ENCODE data around the gene USP5. TPM values are rescaled to one million over a fixed set of nuclear protein-coding genes. Genes with fewer than 3 reads are reported as not detected.
A peak's percentile ranks its signal among the peaks of the same experiment; 100 is the strongest.
"Not testable (repeated sequence)": the region's sequence is repeated elsewhere in the genome, so short reads cannot be mapped to it uniquely, and the experiment has no call there.

USP5 gene
- polyA plus RNA-seq, 3 donors: 60.3 to 70.2 (median 69.8) TPM

GRCh38 chr12:6863586-6864321 is 11.8 kb downstream of the USP5 start:
- DNase-seq: no peak

- not testable (repeated sequence) for DNase-seq
Measured at GRCh38 chr12:6865307-6865706, 13.4 kb downstream of the USP5 start.

DNA sequence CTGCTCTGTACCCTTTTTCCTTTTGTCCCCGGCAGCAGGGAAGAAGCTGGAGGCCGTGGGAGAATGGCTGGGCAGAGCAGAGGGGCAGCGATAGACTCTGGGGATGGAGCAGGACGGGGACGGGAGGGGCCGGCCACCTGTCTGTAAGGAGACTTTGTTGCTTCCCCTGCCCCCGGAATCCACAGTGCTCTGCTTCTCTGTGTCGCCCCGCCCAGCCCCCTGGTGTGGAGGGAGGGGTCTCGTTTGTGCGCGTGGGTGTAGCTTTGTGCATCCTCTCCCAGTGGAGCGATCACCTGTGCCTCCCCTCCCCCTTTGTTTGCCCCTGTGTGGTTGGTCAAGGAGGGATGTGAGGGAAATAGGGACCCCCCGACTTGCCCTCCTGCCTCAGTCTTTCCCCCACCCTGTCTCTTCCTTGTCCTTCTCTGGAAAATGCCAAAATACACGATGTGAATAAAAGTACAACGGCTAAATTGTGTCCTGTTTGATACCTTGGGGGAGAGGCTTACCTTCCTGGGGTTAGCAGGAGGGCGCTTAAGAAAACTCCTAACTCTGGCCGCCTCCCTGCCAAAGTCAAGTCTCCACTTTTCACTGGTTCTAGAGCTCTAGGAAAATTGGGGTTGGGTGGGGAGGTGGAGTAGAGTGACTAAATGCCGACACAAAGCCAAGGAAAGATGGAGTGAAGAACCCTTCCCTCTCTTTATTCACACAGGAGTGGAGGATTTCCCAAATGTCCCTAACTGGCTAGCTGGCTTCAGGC is 14.4 kb downstream of the USP5 start:
- DNase-seq: no peak

GRCh38 chr12:6866920-6867412 is 15.0 kb downstream of the USP5 start:
- no peak for DNase-seq

DNA sequence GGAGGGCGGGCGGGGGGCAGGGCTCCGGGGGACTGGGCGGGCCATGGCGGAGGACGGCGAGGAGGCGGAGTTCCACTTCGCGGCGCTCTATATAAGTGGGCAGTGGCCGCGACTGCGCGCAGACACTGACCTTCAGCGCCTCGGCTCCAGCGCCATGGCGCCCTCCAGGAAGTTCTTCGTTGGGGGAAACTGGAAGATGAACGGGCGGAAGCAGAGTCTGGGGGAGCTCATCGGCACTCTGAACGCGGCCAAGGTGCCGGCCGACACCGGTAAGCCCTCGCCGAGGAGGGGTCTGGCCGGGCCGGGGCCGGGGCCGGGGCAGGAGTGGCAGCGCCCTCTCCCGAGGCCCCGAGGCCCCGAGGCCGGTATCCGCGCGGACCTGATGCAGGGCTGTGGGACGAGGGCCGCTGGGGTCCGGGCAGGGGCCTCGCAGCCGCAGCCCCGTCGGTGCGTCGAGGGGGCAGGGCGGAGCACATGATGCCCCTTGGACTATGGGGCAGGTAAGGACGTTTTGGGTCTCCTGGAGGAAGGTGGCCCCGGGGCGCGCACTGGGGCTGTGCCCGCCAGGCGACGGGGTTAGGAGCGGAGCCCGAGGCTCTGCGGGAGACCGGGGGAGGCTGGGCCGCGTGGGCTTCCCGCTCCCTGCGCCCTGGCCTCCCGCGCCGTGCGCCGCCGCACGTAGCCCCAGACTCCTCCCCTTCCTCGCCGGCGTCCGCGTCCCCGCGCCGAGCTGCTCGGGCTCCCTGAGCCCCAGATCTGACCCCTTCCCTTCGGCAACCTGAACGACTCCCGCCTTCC is 15.7 kb downstream of the USP5 start, which contains the start of gene TPI1:
TPI1 (plus strand) TSS at position 119 of the 798 bp plus-strand sequence; CDS start at position 155, 36 bp downstream.
- no peak for DNase-seq

- no peak for DNase-seq
Measured at GRCh38 chr12:6868211-6869048, 16.5 kb downstream of the USP5 start.

- peak; percentile 85 for DNase-seq
Measured at GRCh38 chr12:6869049-6870021, 17.4 kb downstream of the USP5 start.

DNA sequence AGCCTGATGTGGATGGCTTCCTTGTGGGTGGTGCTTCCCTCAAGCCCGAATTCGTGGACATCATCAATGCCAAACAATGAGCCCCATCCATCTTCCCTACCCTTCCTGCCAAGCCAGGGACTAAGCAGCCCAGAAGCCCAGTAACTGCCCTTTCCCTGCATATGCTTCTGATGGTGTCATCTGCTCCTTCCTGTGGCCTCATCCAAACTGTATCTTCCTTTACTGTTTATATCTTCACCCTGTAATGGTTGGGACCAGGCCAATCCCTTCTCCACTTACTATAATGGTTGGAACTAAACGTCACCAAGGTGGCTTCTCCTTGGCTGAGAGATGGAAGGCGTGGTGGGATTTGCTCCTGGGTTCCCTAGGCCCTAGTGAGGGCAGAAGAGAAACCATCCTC is 18.4 kb downstream of the USP5 start:
- DNase-seq: not testable (repeated sequence)

DNA sequence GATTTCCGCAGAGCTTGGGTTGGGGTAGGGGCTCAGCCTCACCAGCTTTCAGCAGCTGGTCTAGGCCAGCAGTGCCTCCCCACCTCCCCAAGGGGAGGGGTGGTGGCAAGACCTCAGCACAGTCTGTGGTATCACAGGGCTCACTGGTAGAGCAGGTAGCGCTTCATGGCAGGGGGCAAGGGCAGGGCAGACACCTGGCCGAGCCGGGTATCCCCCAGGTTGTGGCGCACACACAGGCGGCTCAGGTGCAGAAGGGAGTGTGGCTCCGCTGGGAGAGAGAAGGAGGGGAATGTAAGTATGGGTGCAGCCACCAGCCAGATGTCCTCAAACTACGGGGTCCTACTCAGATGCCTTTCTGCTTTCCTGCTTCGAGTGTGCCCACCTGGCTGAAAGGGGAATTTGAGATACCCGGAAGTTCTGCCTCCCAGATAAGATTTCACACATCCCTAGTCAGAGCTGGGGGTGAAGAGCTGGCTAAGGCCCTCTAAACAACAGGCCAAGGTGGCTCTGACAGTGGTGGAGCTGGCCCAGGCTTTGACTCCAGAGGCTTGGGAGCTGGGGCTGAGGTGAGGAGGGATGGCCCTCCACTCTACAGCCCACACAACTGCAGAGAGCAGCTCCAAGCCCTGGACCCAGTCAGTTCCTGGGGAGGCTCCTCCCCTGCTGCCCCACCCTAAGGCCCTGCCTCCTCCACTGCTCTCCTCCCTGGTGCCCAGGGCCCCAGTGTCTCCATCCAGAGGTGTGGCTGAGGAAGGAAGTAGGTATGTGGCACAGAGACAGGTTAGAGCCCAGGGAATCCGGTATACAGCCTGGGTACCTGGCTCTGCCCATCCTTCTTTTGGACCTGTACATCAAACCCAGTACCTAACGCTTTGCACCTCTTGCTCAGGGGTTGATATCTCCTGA is 19.4 kb downstream of the USP5 start:
- no peak for DNase-seq

- DNase-seq: peak; percentile 83
Measured at GRCh38 chr12:6872073-6873048, 20.4 kb downstream of the USP5 start.

DNA sequence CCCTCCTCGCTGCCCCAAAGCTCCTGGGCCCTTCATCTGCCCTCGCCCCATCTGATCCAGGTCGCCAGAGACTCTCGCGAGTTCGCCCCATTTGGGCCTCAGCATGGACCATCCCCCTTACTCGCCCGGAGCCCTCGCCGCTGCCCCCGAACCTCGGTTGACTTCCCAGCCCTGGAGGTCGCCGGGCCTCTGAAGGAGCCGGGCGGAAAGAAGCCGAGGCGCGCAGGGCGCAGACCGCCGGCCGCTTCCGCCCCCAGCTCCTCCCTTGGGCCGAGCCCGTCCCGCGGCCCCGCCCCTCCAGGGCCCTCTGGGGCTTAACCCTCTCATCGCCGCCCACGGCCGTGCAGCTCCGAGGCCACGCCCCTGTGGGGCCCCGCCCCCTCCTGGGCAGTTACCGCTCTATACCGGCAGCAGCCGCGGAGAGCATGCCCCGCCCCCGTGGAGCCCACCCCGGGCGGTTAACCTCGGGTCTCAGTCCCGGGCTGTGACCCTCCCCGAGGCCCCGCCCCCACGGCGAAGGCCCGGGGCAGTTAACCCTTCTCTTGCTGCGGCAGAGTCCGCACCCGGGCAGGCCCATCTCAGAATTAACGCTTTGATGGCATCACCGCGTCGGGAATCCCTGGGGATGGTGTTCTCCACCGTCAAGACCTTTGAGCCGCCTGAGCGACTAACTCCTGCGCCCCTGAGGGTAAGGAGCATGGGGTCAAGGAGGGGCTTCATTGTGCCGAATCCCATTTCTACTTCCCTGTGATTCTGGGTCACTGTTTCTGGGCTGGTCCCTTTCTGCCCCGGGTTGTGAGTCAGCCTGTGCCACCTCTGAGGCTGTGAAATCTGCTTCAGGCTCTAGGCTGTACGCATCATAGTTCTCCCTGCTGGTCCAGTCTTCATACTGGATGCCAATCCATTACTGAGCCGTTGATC is 21.4 kb downstream of the USP5 start, which contains the start of gene SPSB2:
SPSB2 (minus strand) TSS at position 210 of the 921 bp plus-strand sequence. CDS start 402 bp downstream, outside the sequence.
- peak; percentile 98 for DNase-seq

DNA sequence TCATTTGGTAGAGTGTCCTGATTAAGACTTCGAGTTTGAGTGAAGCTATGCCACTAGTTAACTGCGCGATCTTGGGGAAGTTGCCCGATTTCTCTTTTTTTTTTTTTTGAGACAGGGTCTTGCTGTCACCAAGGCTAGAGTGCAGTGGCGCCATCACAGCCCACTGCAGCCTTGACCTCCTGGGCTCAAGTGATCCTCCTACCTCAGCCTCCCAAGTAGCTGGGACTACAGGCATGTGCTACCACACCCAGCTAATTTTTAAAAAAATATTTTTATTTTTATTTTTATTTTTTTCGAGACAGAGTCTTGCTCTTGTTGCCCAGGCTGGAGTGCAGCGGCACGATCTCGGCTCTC is 22.0 kb downstream of the USP5 start:
- not testable (repeated sequence) for DNase-seq

DNA sequence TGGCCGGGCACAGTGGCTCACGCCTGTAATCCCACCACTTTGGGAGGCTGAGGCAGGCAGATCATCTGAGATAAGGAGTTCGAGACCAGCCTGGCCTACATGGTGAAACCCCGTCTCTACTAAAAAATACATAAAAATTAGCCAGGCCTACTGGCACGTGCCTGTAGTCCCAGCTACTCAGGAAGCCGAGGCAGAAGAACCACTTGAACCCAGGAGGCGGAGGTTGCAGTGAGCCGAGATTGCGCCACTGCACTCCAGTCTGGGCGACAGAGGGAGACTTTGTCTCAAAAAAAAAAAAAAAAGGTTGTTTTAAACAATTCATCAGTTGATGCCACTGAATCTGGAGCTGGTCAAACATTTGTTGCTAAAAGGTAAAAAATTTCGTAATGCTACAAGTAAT is 27.9 kb downstream of the USP5 start:
- DNase-seq: not testable (repeated sequence)

GRCh38 chr12:6883252-6883651 is 31.3 kb downstream of the USP5 start:
- DNase-seq: no peak

GRCh38 chr12:6883683-6884082 is 31.7 kb downstream of the USP5 start:
- DNase-seq: no peak

DNA sequence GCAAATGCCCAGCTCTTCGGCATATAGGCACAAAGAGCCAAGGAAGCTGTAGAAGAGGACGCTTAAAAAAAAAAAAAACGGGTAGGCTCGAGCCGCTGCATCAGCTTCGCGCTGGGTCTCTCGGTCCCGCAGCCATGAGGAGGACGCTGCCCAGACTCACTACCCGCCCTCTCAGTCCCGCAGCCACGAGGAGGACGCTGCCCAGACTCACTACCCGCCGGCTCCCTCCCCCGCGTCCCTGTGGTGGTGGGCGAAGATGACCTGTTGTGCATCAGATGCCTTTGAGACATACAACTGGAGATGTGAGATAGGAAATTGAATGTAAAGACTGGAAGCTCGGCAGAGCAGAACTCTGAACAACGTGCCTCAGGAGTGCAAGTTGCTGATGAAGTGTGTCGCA is 32.6 kb downstream of the USP5 start:
- DNase-seq: no peak
